ENCODE results near the gene HAUS2.
"Not testable (repeated sequence)": the region's sequence is repeated elsewhere in the genome, so short reads cannot be mapped to it uniquely, and the experiment has no call there.

The HAUS2 gene

GRCh38 chr15:42576040-42576594 is 27.5 kb downstream of the HAUS2 start:
- peak; percentile 14 for DNase-seq

- DNase-seq = peak; percentile 6
These were observed 28.1 kb downstream of the HAUS2 start for GRCh38 chr15:42576776-42577175.

GRCh38 chr15:42577514-42578031 is 28.9 kb downstream of the HAUS2 start:
- no peak for DNase-seq

GRCh38 chr15:42578984-42579537 is 30.4 kb downstream of the HAUS2 start:
- no peak for DNase-seq

- peak; percentile 44 for DNase-seq
These were observed 32.7 kb downstream of the HAUS2 start for GRCh38 chr15:42581272-42581730.

- DNase-seq = no peak
These were observed 34.1 kb downstream of the HAUS2 start for GRCh38 chr15:42582569-42583375.

- no peak for DNase-seq
These were observed 35.6 kb downstream of the HAUS2 start for GRCh38 chr15:42584031-42584765.

- no peak for DNase-seq
These were observed 42.1 kb downstream of the HAUS2 start for GRCh38 chr15:42590619-42591237.

- DNase-seq = no peak
These were observed 42.7 kb downstream of the HAUS2 start for GRCh38 chr15:42591238-42591934.

GRCh38 chr15:42592716-42593115 is 44.1 kb downstream of the HAUS2 start:
- DNase-seq = no peak

GRCh38 chr15:42593143-42593542 is 44.5 kb downstream of the HAUS2 start:
- DNase-seq = no peak

GRCh38 chr15:42594095-42594494 is 45.5 kb downstream of the HAUS2 start:
- DNase-seq = no peak

GRCh38 chr15:42595626-42596240 is 47.1 kb downstream of the HAUS2 start:
- DNase-seq = no peak

- DNase-seq = not testable (repeated sequence)
These were observed 52.7 kb downstream of the HAUS2 start for GRCh38 chr15:42601316-42601715.

- no peak for DNase-seq
These were observed 53.9 kb downstream of the HAUS2 start for GRCh38 chr15:42602501-42602900.

GRCh38 chr15:42603978-42604377 is 55.3 kb downstream of the HAUS2 start:
- DNase-seq = no peak

- DNase-seq = no peak
These were observed 56.5 kb downstream of the HAUS2 start for GRCh38 chr15:42604894-42605744.

GRCh38 chr15:42605796-42606195 is 57.2 kb downstream of the HAUS2 start:
- DNase-seq = no peak

GRCh38 chr15:42608110-42608531 is 59.5 kb downstream of the HAUS2 start:
- no peak for DNase-seq

GRCh38 chr15:42608752-42609488 is 60.3 kb downstream of the HAUS2 start:
- no peak for DNase-seq
